Upper lobe of right lung (tissue), 1 donor: ENCODE measurements around the gene BICDL1. TPM values are rescaled to one million over a fixed set of nuclear protein-coding genes. Genes with fewer than 3 reads are reported as not detected.
"Not testable (repeated sequence)": the region's sequence is repeated elsewhere in the genome, so short reads cannot be mapped to it uniquely, and the experiment has no call there.

Experiments used
- ATAC-seq: fragments of 200-7000 bp; cut with Tn5 transposase; one replicate; pipeline ENCODE4 v1.9.1; 2020; ENCODE audit warnings: mild to moderate bottlenecking, moderate library complexity
- DNase-seq: peaks from one replicate; pipeline ENCODE4 v3.0.0-alpha.2; 2020
- H3K27ac ChIP-seq: fragments of 200-600 bp; one replicate; pipeline ENCODE4 v1.8.0; 2022
- H3K27me3 ChIP-seq: fragments of 200-600 bp; one replicate; pipeline ENCODE4 v1.8.0; 2022; ENCODE audit warnings: mild to moderate bottlenecking
- H3K36me3 ChIP-seq: fragments of 200-600 bp; one replicate; pipeline ENCODE4 v1.8.0; 2022
- H3K4me1 ChIP-seq: fragments of 200-600 bp; one replicate; pipeline ENCODE4 v1.8.0; 2022
- H3K4me3 ChIP-seq: fragments of 200-600 bp; one replicate; pipeline ENCODE4 v1.8.0; 2022; ENCODE audit warnings: mild to moderate bottlenecking
- H3K9me3 ChIP-seq: fragments of 200-600 bp; one replicate; pipeline ENCODE4 v1.8.0; 2022
- intact Hi-C: fragments of 100-400 bp; cut with DNase I; formaldehyde crosslinking; loops from one replicate; pipeline ENCODE4 v1.11.0; 2022
- total RNA-seq: library from RNA; stranded (reverse); fragmentation: NEBNext Ultra II Directional; extraction: Animal tissue kit (Norgen Biotek cat#: 25700); gene quantifications from one replicate; pipeline ENCODE4 v1.2.1, GENCODE V29; 2021
- TF ChIP-seq, protein P1 (sequence below): fragments of 200-600 bp; IDR thresholded peaks from one replicate; pipeline ENCODE4 v1.8.0; 2022; ENCODE audit warnings: antibody characterized with exemption
- donor health status: DM: no; HTN: yes; CAD: no; lungs with severe emphysema.

The BICDL1 gene
- total RNA-seq, 1 donor from 2014 or later, result 20.6 TPM

DNA sequence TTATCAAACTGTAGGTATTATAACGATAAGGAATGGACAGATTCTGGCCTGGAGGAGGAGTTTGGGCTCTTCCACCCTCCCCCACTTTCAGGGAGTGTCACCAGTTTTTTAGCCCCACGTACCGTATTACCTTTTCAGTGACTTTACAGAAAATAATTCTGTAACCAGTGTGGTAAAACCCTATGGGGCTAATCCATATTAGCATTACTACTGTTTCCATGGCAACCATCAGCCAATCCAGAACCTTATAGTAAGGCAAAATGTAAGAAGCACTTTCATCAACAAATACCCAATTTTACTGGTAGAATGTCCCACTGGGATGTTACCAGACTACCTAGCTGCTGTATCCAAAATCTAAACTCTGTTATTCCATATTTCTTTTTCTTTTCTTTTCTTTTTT lies 50.7 kb downstream of the BICDL1 start:
- intact Hi-C loops, result no loop called here
- H3K36me3 ChIP-seq, result no peaks in the 10 kb centered on the region

DNA sequence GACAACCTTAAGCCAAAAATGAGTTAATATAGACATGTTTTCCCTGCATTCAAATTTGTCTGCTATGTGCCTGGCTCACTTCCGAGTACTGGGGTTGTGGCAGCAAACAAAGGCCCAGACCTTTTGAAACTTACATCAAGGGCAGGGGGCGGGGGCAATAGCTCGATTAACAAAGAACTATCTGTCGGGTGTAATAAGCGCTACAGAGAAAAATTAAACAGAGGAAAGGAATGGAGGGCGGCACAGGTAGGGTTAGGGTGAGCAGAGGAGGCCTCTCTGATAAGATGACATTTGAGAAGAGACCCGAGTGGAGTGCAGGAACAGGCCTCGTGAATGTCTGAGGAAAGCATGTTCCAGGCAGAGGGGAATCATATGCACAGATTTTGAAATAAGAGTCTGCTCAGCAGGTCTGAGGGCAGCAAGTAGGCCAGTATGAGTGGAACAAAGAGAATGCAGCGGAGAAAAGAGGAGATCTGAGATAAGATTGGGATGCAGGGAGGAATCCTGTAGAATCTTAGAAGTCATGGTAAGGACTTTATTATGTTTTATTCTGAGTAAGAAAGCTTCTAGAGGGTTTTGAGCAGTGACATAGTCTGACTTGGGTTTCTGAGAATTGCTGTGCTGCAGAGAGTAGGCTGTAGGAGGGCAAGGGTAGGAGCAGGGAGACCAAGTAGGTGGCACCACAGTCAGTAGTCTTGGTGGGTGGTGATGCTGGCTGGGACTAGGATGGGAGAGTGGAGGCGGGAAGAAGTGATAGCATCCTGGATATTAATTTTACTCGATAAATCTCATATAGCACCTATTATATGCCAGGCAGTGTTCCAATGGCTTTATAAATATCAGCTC lies 52.6 kb downstream of the BICDL1 start:
- Histone ChIP-seq H3K27ac (no peak overlapping the region), H3K4me3 (no peak overlapping the region), H3K4me1 (no peaks in the 10 kb centered on the region), H3K9me3 (no peaks in the 10 kb centered on the region), H3K27me3 (no peaks in the 10 kb centered on the region), H3K36me3 (no peaks in the 10 kb centered on the region)
- ATAC-seq (peak; percentile 20), DNase-seq (no peak)
- TF ChIP-seq, protein P1, sequence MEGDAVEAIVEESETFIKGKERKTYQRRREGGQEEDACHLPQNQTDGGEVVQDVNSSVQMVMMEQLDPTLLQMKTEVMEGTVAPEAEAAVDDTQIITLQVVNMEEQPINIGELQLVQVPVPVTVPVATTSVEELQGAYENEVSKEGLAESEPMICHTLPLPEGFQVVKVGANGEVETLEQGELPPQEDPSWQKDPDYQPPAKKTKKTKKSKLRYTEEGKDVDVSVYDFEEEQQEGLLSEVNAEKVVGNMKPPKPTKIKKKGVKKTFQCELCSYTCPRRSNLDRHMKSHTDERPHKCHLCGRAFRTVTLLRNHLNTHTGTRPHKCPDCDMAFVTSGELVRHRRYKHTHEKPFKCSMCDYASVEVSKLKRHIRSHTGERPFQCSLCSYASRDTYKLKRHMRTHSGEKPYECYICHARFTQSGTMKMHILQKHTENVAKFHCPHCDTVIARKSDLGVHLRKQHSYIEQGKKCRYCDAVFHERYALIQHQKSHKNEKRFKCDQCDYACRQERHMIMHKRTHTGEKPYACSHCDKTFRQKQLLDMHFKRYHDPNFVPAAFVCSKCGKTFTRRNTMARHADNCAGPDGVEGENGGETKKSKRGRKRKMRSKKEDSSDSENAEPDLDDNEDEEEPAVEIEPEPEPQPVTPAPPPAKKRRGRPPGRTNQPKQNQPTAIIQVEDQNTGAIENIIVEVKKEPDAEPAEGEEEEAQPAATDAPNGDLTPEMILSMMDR, result no peak
- intact Hi-C loops, result no loop called here

More for the DNA sequence above, 50.7 kb downstream of the BICDL1 start:
- no peaks in the 10 kb centered on the region for H3K4me1 ChIP-seq
- H3K27me3 ChIP-seq, result no peaks in the 10 kb centered on the region
- no peak for ATAC-seq
- no peak overlapping the region for H3K4me3 ChIP-seq
- H3K27ac ChIP-seq, result no peak overlapping the region
- no peaks in the 10 kb centered on the region for H3K9me3 ChIP-seq
- DNase-seq, result no peak
- TF ChIP-seq, protein P1, result no peak

DNA sequence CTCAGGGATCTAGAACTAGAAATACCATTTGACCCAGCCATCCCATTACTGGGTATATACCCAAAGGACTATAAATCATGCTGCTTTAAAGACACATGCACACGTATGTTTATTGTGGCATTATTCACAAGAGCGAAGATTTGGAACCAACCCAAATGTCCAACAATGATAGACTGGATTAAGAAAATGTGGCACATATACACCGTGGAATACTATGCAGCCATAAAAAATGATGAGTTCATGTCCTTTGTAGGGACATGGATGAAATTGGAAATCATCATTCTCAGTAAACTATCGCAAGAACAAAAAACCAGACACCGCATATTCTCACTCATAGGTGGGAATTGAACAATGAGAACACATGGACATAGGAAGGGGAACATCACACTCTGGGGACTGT lies 56.3 kb downstream of the BICDL1 start:
- H3K27ac ChIP-seq, intact Hi-C loops, H3K9me3 ChIP-seq, ATAC-seq, H3K27me3 ChIP-seq, H3K4me1 ChIP-seq, DNase-seq, H3K36me3 ChIP-seq, H3K4me3 ChIP-seq: not testable (repeated sequence)

- no peak overlapping the region for H3K4me3 ChIP-seq
- H3K27ac ChIP-seq, result no peak overlapping the region
- no peaks in the 10 kb centered on the region for H3K4me1 ChIP-seq
- intact Hi-C loops, result no loop called here
- no peaks in the 10 kb centered on the region for H3K9me3 ChIP-seq
- TF ChIP-seq, protein P1, result no peak
- H3K27me3 ChIP-seq, result no peaks in the 10 kb centered on the region
- H3K36me3 ChIP-seq, result no peaks in the 10 kb centered on the region
- DNase-seq (no peak), ATAC-seq (no peak)
Observed at GRCh38 chr12:120047072-120047471, 58.0 kb downstream of the BICDL1 start.

DNA sequence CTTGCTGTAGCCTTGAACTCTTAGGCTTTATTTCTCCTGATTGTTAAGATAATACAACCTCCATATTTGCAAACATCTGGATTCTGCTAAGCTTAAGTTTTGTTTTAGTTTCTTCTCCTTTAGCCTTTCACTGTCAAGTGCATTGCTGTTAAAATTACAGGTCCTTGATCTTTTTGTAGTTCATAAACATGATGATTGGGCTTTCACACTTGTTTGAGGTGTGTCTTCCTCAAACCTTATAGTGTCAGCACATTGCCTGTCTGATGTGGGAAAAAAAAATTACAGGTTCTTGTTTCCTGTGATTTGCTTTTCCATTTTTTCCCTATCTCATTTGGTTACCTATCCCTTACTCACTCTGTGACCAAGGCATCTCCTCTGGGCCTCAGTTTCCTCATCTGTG lies 59.2 kb downstream of the BICDL1 start:
- no peak overlapping the region for H3K4me3 ChIP-seq
- H3K9me3 ChIP-seq, result no peaks in the 10 kb centered on the region
- no peak for ATAC-seq
- H3K4me1 ChIP-seq, result no peaks in the 10 kb centered on the region
- DNase-seq, result no peak
- H3K27ac ChIP-seq, result no peak overlapping the region
- H3K36me3 ChIP-seq, result no peaks in the 10 kb centered on the region
- no peaks in the 10 kb centered on the region for H3K27me3 ChIP-seq
- TF ChIP-seq, protein P1, result no peak
- intact Hi-C loops, result no loop called here

DNA sequence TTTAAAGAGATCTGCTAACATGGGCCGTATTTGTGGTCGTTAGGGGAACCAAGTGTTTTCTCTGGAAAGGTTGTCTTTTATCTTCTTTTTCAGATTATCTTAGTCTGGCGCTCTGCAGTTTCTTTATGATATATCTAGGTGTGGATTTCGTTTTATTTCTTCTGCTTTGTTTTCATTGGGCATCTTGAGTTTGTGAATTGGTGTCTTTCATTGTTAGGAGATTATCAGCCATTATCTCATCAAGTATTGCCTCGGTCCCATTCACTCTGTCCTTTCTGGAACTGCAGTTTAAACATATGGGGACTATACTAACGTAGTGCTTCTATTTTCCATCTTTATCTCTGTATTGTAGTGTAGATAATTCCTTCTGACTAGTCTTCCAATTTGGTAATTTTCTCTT lies 60.4 kb downstream of the BICDL1 start:
- TF ChIP-seq, protein P1, result no peak
- Histone ChIP-seq H3K4me1 (no peaks in the 10 kb centered on the region), H3K9me3 (no peaks in the 10 kb centered on the region), H3K36me3 (no peaks in the 10 kb centered on the region), H3K27me3 (no peaks in the 10 kb centered on the region), H3K27ac (no peak overlapping the region), H3K4me3 (no peak overlapping the region)
- intact Hi-C loops, result no loop called here
- DNase-seq (no peak), ATAC-seq (no peak)
